ENCODE results near the gene NOS1AP. TPM values are rescaled to one million over a fixed set of nuclear protein-coding genes. Genes with fewer than 3 reads are reported as not detected.

The NOS1AP gene
- total RNA-seq, 2 experiments from 2014 or later, result not detected

- no peaks in the 10 kb centered on the region for H3K36me3 ChIP-seq (ENCODE audit: insufficient read depth, low read length)
- H3K9me3 ChIP-seq (ENCODE audit: low read length), result no peaks in the 10 kb centered on the region
- H3K9me2 ChIP-seq (ENCODE audit: insufficient read depth, low read length), result no peaks in the 10 kb centered on the region
- no peak overlapping the region for H3K4me2 ChIP-seq (ENCODE audit: low read length)
- TF ChIP-seq CTCF (conservative IDR thresholded peaks at IDR 0.05; ENCODE audit: low read length) (no peak), EZH2phosphoT487 (IDR thresholded peaks at IDR 0.05; ENCODE audit: borderline replicate concordance, low read depth, low read length) (no peak)
- no peak overlapping the region for H3K4me3 ChIP-seq (ENCODE audit: low read depth, low read length, poor library complexity, severe bottlenecking)
- H4K20me1 ChIP-seq (ENCODE audit: insufficient read depth, low read length), result no peaks in the 10 kb centered on the region
- ChIA-PET CTCF (ENCODE audit: unreplicated experiment) (no interaction called here), POLR2A (no interaction called here)
- no peaks in the 10 kb centered on the region for H3K4me1 ChIP-seq (ENCODE audit: insufficient read depth, low read length, poor library complexity, severe bottlenecking)
- intact Hi-C loops (cut with micrococcal nuclease; ENCODE audit: unreplicated experiment), result loop anchor here (5.0 kb wide), 1 partner anchor 222 kb away; no protein-coding TSS in a partner anchor
- no TSS peak for BruUV-seq (replicated peaks)
- H3K27ac ChIP-seq (ENCODE audit: low read depth, low read length, poor library complexity, severe bottlenecking), result no peak overlapping the region
- no peak for DNase-seq (ENCODE audit: low spot score)
- no peak overlapping the region for H2AFZ ChIP-seq (ENCODE audit: low read length)
- no peaks in the 10 kb centered on the region for H3K79me2 ChIP-seq (ENCODE audit: insufficient read depth, low read depth, low read length)
Measured at GRCh38 chr1:162279136-162279498, 209.6 kb downstream of the NOS1AP start.

GRCh38 chr1:162281426-162281825 is 211.9 kb downstream of the NOS1AP start:
- H3K4me3 ChIP-seq (ENCODE audit: low read depth, low read length, poor library complexity, severe bottlenecking), result no peak overlapping the region
- TF ChIP-seq CTCF (conservative IDR thresholded peaks at IDR 0.05; ENCODE audit: low read length) (no peak), EZH2phosphoT487 (IDR thresholded peaks at IDR 0.05; ENCODE audit: borderline replicate concordance, low read depth, low read length) (no peak)
- H3K4me1 ChIP-seq (ENCODE audit: insufficient read depth, low read length, poor library complexity, severe bottlenecking), result no peaks in the 10 kb centered on the region
- H3K9me3 ChIP-seq (ENCODE audit: low read length), result no peaks in the 10 kb centered on the region
- intact Hi-C loops (cut with micrococcal nuclease; ENCODE audit: unreplicated experiment), result no loop called here
- H2AFZ ChIP-seq (ENCODE audit: low read length), result no peak overlapping the region
- no peaks in the 10 kb centered on the region for H3K79me2 ChIP-seq (ENCODE audit: insufficient read depth, low read depth, low read length)
- no peak for DNase-seq (ENCODE audit: low spot score)
- H3K27ac ChIP-seq (ENCODE audit: low read depth, low read length, poor library complexity, severe bottlenecking), result no peak overlapping the region
- H3K36me3 ChIP-seq (ENCODE audit: insufficient read depth, low read length), result no peaks in the 10 kb centered on the region
- ChIA-PET POLR2A (no interaction called here), CTCF (ENCODE audit: unreplicated experiment) (no interaction called here)
- H3K4me2 ChIP-seq (ENCODE audit: low read length), result no peak overlapping the region
- BruUV-seq (replicated peaks), result no TSS peak
- H3K9me2 ChIP-seq (ENCODE audit: insufficient read depth, low read length), result no peaks in the 10 kb centered on the region
- H4K20me1 ChIP-seq (ENCODE audit: insufficient read depth, low read length), result no peaks in the 10 kb centered on the region

- H3K79me2 ChIP-seq (ENCODE audit: insufficient read depth, low read depth, low read length), result no peaks in the 10 kb centered on the region
- POLR2A ChIA-PET, result no interaction called here
- DNase-seq (ENCODE audit: low spot score), result no peak
- no peaks in the 10 kb centered on the region for H3K9me3 ChIP-seq (ENCODE audit: low read length)
- H3K27ac ChIP-seq (ENCODE audit: low read depth, low read length, poor library complexity, severe bottlenecking), result no peak overlapping the region
- BruUV-seq (replicated peaks), result no TSS peak
- no peak overlapping the region for H3K4me2 ChIP-seq (ENCODE audit: low read length)
- H3K9me2 ChIP-seq (ENCODE audit: insufficient read depth, low read length), result no peaks in the 10 kb centered on the region
- H2AFZ ChIP-seq (ENCODE audit: low read length), result no peak overlapping the region
- H3K36me3 ChIP-seq (ENCODE audit: insufficient read depth, low read length), result no peaks in the 10 kb centered on the region
- no peaks in the 10 kb centered on the region for H3K4me1 ChIP-seq (ENCODE audit: insufficient read depth, low read length, poor library complexity, severe bottlenecking)
- no peak overlapping the region for H3K4me3 ChIP-seq (ENCODE audit: low read depth, low read length, poor library complexity, severe bottlenecking)
- intact Hi-C loops (cut with micrococcal nuclease; ENCODE audit: unreplicated experiment), result no loop called here
- CTCF ChIA-PET (ENCODE audit: unreplicated experiment), result no interaction called here
- H4K20me1 ChIP-seq (ENCODE audit: insufficient read depth, low read length), result no peaks in the 10 kb centered on the region
- TF ChIP-seq EZH2phosphoT487 (IDR thresholded peaks at IDR 0.05; ENCODE audit: borderline replicate concordance, low read depth, low read length) (no peak), CTCF (conservative IDR thresholded peaks at IDR 0.05; ENCODE audit: low read length) (no peak)
Measured at GRCh38 chr1:162283657-162284056, 214.2 kb downstream of the NOS1AP start.

Measured in OCI-LY7 (cell line).